Ishikawa (cell line): ENCODE data around the gene SLC35G3.

Experiments used
- CEBPB ChIP-seq: IDR thresholded peaks from 2 replicates; pipeline ENCODE4 v1.6.1; 2012
- CREB1 ChIP-seq: IDR thresholded peaks from 2 replicates; pipeline ENCODE4 v1.6.1; 2012; ENCODE audit warnings: low read depth
- EGR1 ChIP-seq: IDR thresholded peaks from 2 replicates; pipeline ENCODE4 v1.6.1; 2012
- EP300 ChIP-seq: IDR thresholded peaks from 2 replicates; pipeline ENCODE4 v1.6.1; 2012; ENCODE audit warnings: borderline replicate concordance
- FOXM1 ChIP-seq: IDR thresholded peaks from 2 replicates; pipeline ENCODE4 v1.6.1; 2012; ENCODE audit warnings: low read depth, borderline replicate concordance
- MAX ChIP-seq: IDR thresholded peaks from 2 replicates; pipeline ENCODE4 v1.6.1; 2012
- NFIC ChIP-seq: IDR thresholded peaks from 2 replicates; pipeline ENCODE4 v1.6.1; 2012
- RAD21 ChIP-seq: IDR thresholded peaks from 2 replicates; pipeline ENCODE4 v1.6.1; 2012; ENCODE audit warnings: low read depth
- REST ChIP-seq: IDR thresholded peaks from 2 replicates; pipeline ENCODE4 v1.6.1; 2012; ENCODE audit warnings: low read depth, mild to moderate bottlenecking
- TAF1 ChIP-seq: IDR thresholded peaks from 2 replicates; pipeline ENCODE4 v1.6.1; 2012; ENCODE audit warnings: low read depth, mild to moderate bottlenecking
- TCF12 ChIP-seq: IDR thresholded peaks from 2 replicates; pipeline ENCODE4 v1.6.1; 2012; ENCODE audit warnings: low read depth
- TEAD4 ChIP-seq: IDR thresholded peaks from 2 replicates; pipeline ENCODE4 v1.6.1; 2012
- YY1 ChIP-seq: IDR thresholded peaks from 2 replicates; pipeline ENCODE4 v1.6.1; 2012; ENCODE audit warnings: low read depth
- ZBTB7A ChIP-seq: IDR thresholded peaks from 2 replicates; pipeline ENCODE4 v1.6.1; 2012; ENCODE audit warnings: low read depth
- TF ChIP-seq, protein P1 (sequence below): IDR thresholded peaks from 2 replicates; pipeline ENCODE4 v1.6.1; 2012

SLC35G3 gene

DNA sequence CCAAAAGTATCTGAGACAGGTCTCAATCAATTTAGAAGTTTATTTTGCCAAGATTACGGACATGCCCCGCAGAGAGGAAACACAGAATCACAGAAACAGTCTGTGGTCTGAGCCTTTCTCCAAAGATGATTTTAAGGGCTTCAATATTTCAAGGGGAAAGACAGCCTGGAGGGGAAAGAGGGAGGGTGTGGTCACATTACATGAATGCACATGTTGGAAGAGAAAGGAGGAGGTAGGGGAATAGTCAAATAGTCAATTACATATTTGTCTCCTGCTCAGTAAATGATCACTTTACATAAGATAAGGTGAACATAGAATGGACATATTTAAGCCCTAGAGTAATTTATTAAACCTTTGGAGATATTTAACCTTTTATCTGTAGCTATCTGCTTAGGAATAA is 34.3 kb downstream of the SLC35G3 start:
- TF ChIP-seq FOXM1: no peak
- TF ChIP-seq TCF12: no peak
- no peak for TF ChIP-seq EGR1
- no peak for TF ChIP-seq TAF1
- no peak for TF ChIP-seq MAX
- no peak for TF ChIP-seq EP300
- no peak for TF ChIP-seq ZBTB7A

GRCh38 chr17:35155246-35155645 is 38.9 kb downstream of the SLC35G3 start:
- no peak for TF ChIP-seq EGR1
- no peak for TF ChIP-seq YY1
- TF ChIP-seq NFIC: no peak
- TF ChIP-seq CREB1: no peak
- no peak for TF ChIP-seq MAX
- TF ChIP-seq CEBPB: no peak
- TF ChIP-seq ZBTB7A: no peak
- no peak for TF ChIP-seq TAF1
- TF ChIP-seq RAD21: no peak
- TF ChIP-seq TCF12: no peak
- TF ChIP-seq TEAD4: no peak
- no peak for TF ChIP-seq EP300
- TF ChIP-seq, protein P1, sequence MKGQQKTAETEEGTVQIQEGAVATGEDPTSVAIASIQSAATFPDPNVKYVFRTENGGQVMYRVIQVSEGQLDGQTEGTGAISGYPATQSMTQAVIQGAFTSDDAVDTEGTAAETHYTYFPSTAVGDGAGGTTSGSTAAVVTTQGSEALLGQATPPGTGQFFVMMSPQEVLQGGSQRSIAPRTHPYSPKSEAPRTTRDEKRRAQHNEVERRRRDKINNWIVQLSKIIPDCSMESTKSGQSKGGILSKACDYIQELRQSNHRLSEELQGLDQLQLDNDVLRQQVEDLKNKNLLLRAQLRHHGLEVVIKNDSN: no peak
- TF ChIP-seq FOXM1: no peak
- TF ChIP-seq REST: no peak

DNA sequence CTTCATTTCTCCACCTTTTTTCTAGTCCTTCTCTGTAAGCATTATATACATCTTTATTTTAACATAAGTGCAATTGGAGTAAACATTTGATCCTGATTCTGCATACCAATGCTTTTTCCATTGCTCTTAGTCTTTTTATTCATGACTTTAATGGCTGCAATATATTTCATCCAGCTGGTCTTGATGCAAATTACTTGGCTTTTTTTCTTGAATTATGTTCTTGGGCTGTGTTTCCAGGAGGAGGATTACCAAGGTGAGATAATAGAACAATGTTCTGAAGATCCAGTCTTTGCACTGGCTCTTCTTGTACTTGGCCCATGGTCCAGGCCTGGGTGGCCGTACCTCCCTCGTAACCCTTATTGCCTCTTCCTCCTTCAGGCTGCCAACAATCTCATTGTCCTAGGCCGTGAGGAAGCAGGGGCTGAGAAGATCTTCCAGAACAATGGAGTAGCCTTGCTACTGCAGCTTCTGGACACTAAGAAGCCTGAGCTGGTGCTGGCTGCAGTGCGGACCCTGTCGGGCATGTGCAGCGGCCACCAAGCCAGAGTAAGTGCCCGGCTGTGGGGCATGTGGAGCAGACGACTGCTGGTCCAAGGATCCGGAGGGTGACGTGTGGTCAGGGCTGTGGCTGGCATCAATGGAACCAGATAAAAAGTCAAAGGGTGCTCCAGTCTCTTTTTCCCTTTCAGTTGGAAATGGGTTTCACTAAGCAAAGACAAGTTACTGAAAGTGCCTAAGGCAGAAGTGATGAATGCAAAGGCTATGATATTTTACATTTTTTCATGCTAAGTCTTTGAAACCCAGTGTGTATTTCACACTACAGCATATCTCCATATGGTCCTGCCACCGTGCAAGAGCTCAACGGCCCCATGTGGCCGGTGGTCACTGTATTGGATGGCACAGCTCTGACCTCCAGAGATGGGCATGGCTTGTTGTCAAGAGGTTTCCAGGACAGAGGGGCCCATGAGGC is 39.7 kb downstream of the SLC35G3 start:
- no peak for TF ChIP-seq TEAD4
- TF ChIP-seq YY1: no peak
- TF ChIP-seq FOXM1: no peak
- no peak for TF ChIP-seq ZBTB7A
- TF ChIP-seq EP300: no peak
- no peak for TF ChIP-seq EGR1
- TF ChIP-seq MAX: no peak
- TF ChIP-seq CREB1: no peak
- no peak for TF ChIP-seq TAF1
- no peak for TF ChIP-seq REST
- TF ChIP-seq NFIC: no peak
- no peak for TF ChIP-seq TCF12
- TF ChIP-seq, protein P1: no peak
- no peak for TF ChIP-seq RAD21
- TF ChIP-seq CEBPB: no peak

DNA sequence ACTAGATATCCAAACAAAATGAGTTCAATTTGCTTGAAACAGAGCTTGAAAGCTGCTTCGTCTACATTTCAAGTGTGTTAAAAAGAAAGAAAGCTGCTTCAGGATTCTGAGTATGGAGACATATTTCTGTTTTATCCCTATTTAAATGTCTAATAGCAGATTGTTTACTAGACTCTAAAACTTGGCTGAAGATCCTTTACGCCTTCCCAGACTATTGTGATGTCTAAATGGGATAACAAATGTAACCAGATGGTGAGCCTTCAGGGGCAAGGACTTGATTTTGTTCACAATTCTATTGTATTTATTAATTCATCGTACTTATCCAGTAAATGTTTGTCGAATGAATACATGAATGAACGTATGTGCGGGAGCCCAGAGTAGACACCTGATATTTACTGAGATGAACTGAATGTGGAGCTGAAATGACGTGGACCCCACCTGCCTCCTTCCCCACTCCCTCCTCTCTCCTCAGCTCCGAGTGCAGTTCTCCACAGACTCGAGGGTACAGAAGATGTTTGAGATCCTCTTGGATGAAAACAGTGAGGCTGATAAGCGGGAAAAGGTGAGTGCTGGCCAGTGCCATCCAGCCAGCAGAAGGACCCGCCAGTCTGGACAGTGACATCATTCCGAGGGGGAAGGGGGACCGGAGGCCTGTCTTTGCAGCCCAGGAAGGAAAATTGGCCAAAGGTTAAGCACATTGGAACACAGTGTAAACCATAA is 41.6 kb downstream of the SLC35G3 start:
- TF ChIP-seq ZBTB7A (no peak), YY1 (no peak), TCF12 (no peak), CREB1 (no peak), EGR1 (no peak), TAF1 (no peak), CEBPB (no peak), FOXM1 (no peak), NFIC (no peak), TEAD4 (no peak), EP300 (no peak)
- TF ChIP-seq, protein P1: no peak
